ENCODE measurements around the gene TNFRSF13B. TPM values are rescaled to one million over a fixed set of nuclear protein-coding genes. Genes with fewer than 3 reads are reported as not detected.

The TNFRSF13B gene
- total RNA-seq (2021) = not detected in 2 replicates
- percentile 7 among the genes with signal in this experiment for Bru-seq, nascent RNA
- percentile 2 among the genes with signal in this experiment for BruChase-seq, experiment 1, labeled RNA remaining after a 2-hour chase
- BruChase-seq, experiment 2, labeled RNA remaining after a 6-hour chase = not detected
- long read RNA-seq = 0 reads

DNA sequence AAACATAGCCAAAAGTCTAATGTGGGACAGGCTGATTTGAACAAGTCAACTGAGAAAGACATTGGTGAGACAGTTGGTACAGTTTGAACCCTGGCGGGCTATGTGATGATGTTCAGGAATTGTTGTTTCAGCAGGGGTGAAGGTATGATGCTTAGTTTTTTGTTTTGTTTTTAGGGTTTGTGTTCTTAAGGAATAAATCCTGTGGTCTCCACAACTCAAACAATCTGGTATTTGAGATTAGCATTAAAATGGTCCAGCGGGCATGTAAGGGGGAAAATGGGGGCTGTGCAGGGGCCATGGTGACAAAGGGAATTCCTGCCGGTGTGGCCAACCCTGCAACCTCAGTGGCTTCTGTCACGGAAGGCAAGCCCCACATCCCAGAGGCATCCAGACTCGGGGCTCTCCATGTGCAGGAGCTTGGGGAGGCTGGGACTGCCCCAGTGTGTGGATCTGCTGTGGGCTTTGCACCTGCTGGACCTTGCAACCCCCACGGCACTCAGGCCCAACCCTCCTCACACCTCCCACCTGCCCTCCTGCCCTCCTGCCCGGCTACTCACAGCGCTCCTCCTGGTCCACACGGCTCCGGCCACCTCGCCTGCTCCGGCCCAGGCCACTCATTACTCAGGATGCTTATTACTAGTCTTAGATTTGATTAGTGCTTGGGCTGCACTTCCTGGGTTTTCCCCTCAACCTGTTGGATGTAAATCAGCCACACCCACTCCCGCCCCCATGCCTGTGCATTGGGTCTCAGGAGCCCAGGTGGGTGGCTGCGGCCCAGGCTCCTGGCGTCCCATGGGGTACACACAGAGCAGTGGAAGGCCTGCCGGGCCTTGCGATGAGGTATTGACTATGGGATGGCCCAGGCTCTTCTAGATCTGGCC lies at the start of gene TNFRSF13B:
Gene TNFRSF13B (minus strand): TSS at position 661 of the 881 bp plus-strand sequence. CDS start 43 bp downstream, at position 618.
- no TSS peak for BruUV-seq (replicated peaks)
- Histone ChIP-seq H3K4me2 (no peak within 1 kb of the TSS), H3K4me1 (replicated peaks; ENCODE audit: insufficient read depth) (peaks cover 8% of the 10 kb centered on the region; the same call in 1 of the 2 replicates), H4K20me1 (ENCODE audit: insufficient read depth) (no peaks in the 10 kb centered on the region), H3K79me2 (ENCODE audit: low read depth) (no peaks in the 10 kb centered on the region), H3K9me3 (ENCODE audit: insufficient read depth, low read depth) (no peaks in the 10 kb centered on the region), H3K36me3 (ENCODE audit: low read depth) (no peaks in the 10 kb centered on the region), H3K27me3 (ENCODE audit: insufficient read depth, low read depth) (no peaks in the 10 kb centered on the region), H3K9me2 (ENCODE audit: insufficient read depth) (no peaks in the 10 kb centered on the region), H2AFZ (no peak within 1 kb of the TSS), H3F3A (ENCODE audit: insufficient read depth, low read depth) (no peaks in the 10 kb centered on the region), H3K4me3 (no peak within 1 kb of the TSS), H3K27ac (no peak within 1 kb of the TSS)
- POLR2A ChIA-PET (ENCODE audit: unreplicated experiment) = no interaction called here
- no peak for DNase-seq
- intact Hi-C loops (cut with micrococcal nuclease; ENCODE audit: unreplicated experiment) = no loop called here
- CTCF ChIA-PET = no interaction called here
- TF ChIP-seq, protein P1, sequence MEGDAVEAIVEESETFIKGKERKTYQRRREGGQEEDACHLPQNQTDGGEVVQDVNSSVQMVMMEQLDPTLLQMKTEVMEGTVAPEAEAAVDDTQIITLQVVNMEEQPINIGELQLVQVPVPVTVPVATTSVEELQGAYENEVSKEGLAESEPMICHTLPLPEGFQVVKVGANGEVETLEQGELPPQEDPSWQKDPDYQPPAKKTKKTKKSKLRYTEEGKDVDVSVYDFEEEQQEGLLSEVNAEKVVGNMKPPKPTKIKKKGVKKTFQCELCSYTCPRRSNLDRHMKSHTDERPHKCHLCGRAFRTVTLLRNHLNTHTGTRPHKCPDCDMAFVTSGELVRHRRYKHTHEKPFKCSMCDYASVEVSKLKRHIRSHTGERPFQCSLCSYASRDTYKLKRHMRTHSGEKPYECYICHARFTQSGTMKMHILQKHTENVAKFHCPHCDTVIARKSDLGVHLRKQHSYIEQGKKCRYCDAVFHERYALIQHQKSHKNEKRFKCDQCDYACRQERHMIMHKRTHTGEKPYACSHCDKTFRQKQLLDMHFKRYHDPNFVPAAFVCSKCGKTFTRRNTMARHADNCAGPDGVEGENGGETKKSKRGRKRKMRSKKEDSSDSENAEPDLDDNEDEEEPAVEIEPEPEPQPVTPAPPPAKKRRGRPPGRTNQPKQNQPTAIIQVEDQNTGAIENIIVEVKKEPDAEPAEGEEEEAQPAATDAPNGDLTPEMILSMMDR (conservative IDR thresholded peaks at IDR 0.05) = no peak
- no peak for TF ChIP-seq EZH2 (IDR thresholded peaks at IDR 0.05; ENCODE audit: low read depth)

DNA sequence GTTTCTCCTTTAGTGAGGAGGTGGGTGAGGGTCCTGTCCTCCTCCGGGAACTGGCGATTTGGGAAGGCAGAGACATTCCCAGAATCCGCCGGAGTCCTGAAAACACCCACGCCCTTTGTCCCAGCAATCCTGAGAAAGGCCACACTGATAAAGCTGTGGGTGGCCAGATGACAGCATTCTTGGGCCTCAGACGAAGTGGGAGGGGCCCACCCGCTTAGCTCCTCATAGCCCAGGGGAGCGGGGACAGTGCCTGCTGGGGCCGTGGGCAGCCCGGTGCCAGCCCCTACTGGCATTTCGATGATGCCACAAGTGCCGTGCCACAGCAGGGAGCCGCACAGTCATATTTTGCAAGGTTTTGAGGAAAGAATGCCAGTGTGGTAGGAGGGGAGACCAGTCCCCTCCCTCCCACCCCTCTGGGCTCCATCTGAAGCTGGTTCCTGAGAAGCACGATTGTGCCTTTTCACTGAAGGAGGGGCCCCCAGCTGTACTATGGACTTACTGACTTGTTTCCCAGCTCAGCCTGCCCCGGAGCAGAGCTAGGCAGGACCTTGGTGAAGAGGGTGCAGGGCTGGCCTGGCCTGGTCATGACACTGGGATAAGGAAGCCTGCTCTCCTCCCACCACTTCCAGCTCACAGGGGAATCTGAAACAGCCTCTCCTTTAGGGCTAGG lies 49.4 kb upstream of the TNFRSF13B start:
- TF ChIP-seq EZH2 (IDR thresholded peaks at IDR 0.05; ENCODE audit: low read depth) = no peak
- TF ChIP-seq, protein P1 (conservative IDR thresholded peaks at IDR 0.05) = no peak
- ChIA-PET POLR2A (ENCODE audit: unreplicated experiment) (interaction anchor here (0.5 to 1.3 kb wide), 15 partner anchors 8 to 1108 kb away, joined by 3 to 19 read pairs (median 5); no protein-coding TSS in a partner anchor), CTCF (interaction anchor here (0.6 to 2.0 kb wide), 2 partner anchors 31 to 73 kb away, joined by 3 to 4 read pairs; no protein-coding TSS in a partner anchor)
- Histone ChIP-seq H3K4me3 (peak overlapping the region; percentile 48), H3K9me2 (ENCODE audit: insufficient read depth) (no peaks in the 10 kb centered on the region), H4K20me1 (ENCODE audit: insufficient read depth) (no peaks in the 10 kb centered on the region), H3K4me1 (replicated peaks; ENCODE audit: insufficient read depth) (peaks cover 88% of the 10 kb centered on the region), H3K9me3 (ENCODE audit: insufficient read depth, low read depth) (no peaks in the 10 kb centered on the region), H3K4me2 (peak overlapping the region; percentile 75), H3K27ac (peak overlapping the region; percentile 98), H3K79me2 (ENCODE audit: low read depth) (peaks cover 36% of the 10 kb centered on the region), H3K36me3 (ENCODE audit: low read depth) (no peaks in the 10 kb centered on the region), H3K27me3 (ENCODE audit: insufficient read depth, low read depth) (no peaks in the 10 kb centered on the region), H2AFZ (no peak overlapping the region), H3F3A (ENCODE audit: insufficient read depth, low read depth) (peaks cover 68% of the 10 kb centered on the region)
- peak; percentile 94 to 95 for DNase-seq
- intact Hi-C loops (cut with micrococcal nuclease; ENCODE audit: unreplicated experiment) = loop anchor here (2.0 kb wide), 1 partner anchor 29 kb away; no protein-coding TSS in a partner anchor
- BruUV-seq (replicated peaks) = no TSS peak

DNA sequence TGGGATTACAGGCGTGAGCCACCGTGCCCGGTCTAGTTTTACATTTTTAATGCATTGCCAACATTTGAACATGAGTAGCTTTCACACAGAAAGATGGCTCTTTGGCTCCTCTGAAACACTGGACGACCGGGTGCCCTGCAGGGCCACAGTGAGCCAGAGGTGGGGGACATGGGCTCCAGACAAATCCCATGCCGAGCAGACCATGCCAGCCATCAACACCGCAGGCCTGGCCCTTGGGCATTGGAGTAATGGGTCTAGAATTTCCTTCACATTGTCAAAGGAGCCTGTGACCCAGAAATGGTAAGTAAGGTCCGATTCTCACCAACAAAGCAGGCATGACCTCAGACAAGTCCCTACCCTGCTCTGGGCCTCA lies 48.9 kb upstream of the TNFRSF13B start:
- intact Hi-C loops (cut with micrococcal nuclease; ENCODE audit: unreplicated experiment) = loop anchor here (1.0 to 2.0 kb wide), 2 partner anchors 7 to 30 kb away; no protein-coding TSS in a partner anchor
- Histone ChIP-seq H3F3A (ENCODE audit: insufficient read depth, low read depth) (peaks cover 73% of the 10 kb centered on the region), H3K9me3 (ENCODE audit: insufficient read depth, low read depth) (no peaks in the 10 kb centered on the region), H3K27ac (peak overlapping the region; percentile 98), H3K4me2 (peak overlapping the region; percentile 75), H3K27me3 (ENCODE audit: insufficient read depth, low read depth) (no peaks in the 10 kb centered on the region), H3K9me2 (ENCODE audit: insufficient read depth) (no peaks in the 10 kb centered on the region), H3K36me3 (ENCODE audit: low read depth) (no peaks in the 10 kb centered on the region), H3K79me2 (ENCODE audit: low read depth) (peaks cover 37% of the 10 kb centered on the region), H3K4me1 (replicated peaks; ENCODE audit: insufficient read depth) (peaks cover 88% of the 10 kb centered on the region), H3K4me3 (peak overlapping the region; percentile 48), H2AFZ (no peak overlapping the region), H4K20me1 (ENCODE audit: insufficient read depth) (no peaks in the 10 kb centered on the region)
- ChIA-PET POLR2A (ENCODE audit: unreplicated experiment) (interaction anchor here (0.5 to 1.3 kb wide), 10 partner anchors 8 to 485 kb away, joined by 3 to 19 read pairs (median 4); no protein-coding TSS in a partner anchor), CTCF (interaction anchor here (2.0 kb wide), 1 partner anchor 32 kb away, joined by 4 read pairs; no protein-coding TSS in a partner anchor)
- TF ChIP-seq, protein P1 (conservative IDR thresholded peaks at IDR 0.05) = no peak
- TF ChIP-seq EZH2 (IDR thresholded peaks at IDR 0.05; ENCODE audit: low read depth) = no peak
- BruUV-seq (replicated peaks) = TSS peak; percentile 62
- peak in 1 of 2 experiments; percentile 66 for DNase-seq
